Neural progenitor cell (in vitro differentiated cells): Measurements from ENCODE around the gene TMBIM1.

Source experiments
- CTCF ChIP-seq: fragments of 200-600 bp; sonication (generic); IDR thresholded peaks from 2 replicates; pipeline ENCODE4 v1.5.1; 2017; ENCODE audit warnings: antibody characterized with exemption, mild to moderate bottlenecking
- EZH2 ChIP-seq: fragments of 200-600 bp; sonication (generic); IDR thresholded peaks from 2 replicates; pipeline ENCODE4 v1.6.1; 2017; ENCODE audit warnings: antibody characterized with exemption, mild to moderate bottlenecking, moderate library complexity
- EZH2phosphoT487 ChIP-seq: fragments of 200-600 bp; sonication (generic); IDR thresholded peaks from 2 replicates; pipeline ENCODE4 v1.6.1; 2017; ENCODE audit warnings: antibody characterized with exemption

GRCh38 chr2:218310853-218311540 lies 18.7 kb upstream of the TMBIM1 start:
- TF ChIP-seq CTCF, result no peak
- no peak for TF ChIP-seq EZH2
- TF ChIP-seq EZH2phosphoT487, result no peak
